GM21423 (cell line): Measurements from ENCODE around the gene ENPP6.
"Not testable (repeated sequence)": the region's sequence is repeated elsewhere in the genome, so short reads cannot be mapped to it uniquely, and the experiment has no call there.

ENCODE experiments used
- ATAC-seq: cut with Tn5 transposase; IDR thresholded peaks from one replicate; pipeline ENCODE4 v1.9.1; 2021; ENCODE audit warnings: mild to moderate bottlenecking, moderate library complexity; ENCODE audit not compliant: unreplicated experiment

Gene ENPP6

DNA sequence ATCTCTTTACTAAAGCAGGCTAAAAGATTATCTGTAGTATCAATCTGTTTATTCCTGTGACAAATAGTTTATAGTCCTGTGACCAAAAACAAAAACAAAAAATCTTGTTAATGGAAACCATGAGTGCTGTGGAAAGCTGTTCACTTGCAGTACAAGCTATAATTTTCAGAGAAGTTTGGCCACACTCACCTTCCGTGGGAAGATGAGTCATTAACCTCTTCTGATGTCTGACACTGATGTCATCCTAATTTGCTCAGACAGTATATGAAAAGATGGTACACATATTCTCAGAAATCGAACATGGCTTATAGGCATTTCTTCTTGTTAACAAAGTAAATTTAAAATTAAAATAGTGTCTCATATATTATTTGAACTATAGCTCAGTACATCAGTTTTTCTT lies 19.9 kb upstream of the ENPP6 start:
- ATAC-seq, result no peak

DNA sequence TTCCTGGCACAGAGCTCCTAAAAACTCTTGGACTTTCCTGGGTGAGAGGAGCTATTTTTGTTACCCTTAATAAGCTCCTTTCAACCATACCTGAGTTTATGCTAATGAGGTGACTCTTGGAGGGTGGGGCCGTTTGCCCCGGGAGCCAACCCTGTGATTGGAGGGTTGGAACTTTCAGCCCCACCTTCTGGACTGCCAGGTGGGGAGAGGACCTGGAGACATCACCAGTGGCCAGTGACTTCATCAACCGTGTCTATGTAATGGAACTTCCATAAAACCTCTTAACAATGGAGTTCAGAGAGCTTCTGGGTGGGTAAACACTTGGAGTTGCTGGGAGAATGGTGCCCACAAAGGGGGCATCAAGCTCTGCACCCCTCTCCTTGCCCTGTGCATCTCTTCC lies 17.9 kb upstream of the ENPP6 start:
- ATAC-seq, result no peak

DNA sequence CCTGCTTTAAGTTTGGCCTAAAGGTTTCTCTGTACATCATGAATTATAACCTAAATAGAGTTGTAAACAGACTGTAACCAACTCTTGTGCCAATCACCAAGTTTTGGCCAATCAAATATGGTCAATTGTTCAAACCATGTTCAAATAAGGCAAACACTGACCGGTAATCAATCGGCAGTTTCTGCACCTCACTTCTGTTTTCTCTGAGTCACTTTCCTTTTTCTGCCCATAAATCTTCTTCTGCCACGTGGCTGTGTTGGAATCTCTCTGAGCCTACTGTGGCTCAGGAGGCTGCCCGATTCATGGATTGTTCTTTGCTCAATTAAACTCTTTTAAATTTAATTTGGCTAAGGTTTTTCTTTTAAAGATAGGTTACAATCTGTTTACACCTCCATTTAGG lies 16.5 kb upstream of the ENPP6 start:
- ATAC-seq, result no peak

DNA sequence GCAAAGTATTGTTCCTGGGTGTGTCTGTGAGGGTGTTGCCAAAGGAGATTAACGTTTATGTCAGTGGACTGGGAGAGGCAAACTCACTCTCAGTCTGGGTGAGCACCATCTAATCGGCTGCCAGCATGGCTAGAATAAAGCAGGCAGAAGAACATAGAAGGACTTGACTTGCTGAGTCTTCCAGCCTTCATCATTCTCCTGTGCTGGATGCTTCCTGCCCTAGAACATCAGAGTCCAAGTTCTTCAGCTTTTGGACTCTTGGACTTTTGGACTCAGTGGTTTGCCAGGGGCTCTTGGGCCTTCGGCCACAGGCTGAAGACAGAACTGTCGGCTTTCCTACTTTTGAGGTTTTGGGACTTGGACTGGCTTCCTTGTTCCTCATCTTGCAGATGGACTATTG lies 15.3 kb upstream of the ENPP6 start:
- ATAC-seq, result no peak

DNA sequence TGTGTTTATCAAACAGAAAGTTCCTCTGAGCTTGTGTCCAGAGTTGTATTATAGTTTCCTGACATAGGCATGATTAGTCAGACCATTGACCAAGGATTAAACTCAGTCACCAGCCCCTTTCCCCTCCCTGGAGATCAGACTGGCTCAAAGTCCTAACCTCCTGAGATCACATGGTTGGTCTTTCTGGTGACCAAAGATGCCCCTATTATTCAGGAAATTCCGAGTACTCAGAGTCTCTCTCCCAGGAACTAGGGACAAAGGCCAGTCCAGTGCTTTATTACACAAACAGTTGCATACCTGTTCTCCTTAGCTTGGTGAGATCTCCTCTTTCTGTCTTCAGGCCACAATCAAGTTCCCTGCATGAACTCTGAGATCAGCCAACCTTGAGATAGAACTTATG lies 14.5 kb upstream of the ENPP6 start:
- no peak for ATAC-seq

DNA sequence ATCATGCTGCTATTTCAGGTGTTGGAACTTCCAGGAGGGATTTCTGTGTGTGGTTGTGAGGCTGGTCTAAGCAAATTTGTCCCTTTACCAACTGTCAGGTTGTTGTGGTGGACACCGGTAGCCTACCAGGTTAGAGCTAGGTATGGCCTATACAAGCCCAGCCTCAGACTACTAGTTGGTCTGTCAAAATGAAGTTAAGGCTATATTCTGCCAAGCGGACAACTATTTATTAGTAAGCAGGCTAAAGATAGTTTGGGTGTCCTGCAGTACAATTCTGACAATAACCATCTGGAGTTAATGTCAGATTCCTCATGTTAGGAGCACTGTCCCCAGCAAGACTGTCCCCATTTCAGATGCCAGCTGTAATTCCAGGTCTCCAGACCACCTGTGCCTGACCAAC lies 13.9 kb upstream of the ENPP6 start:
- ATAC-seq, result no peak

DNA sequence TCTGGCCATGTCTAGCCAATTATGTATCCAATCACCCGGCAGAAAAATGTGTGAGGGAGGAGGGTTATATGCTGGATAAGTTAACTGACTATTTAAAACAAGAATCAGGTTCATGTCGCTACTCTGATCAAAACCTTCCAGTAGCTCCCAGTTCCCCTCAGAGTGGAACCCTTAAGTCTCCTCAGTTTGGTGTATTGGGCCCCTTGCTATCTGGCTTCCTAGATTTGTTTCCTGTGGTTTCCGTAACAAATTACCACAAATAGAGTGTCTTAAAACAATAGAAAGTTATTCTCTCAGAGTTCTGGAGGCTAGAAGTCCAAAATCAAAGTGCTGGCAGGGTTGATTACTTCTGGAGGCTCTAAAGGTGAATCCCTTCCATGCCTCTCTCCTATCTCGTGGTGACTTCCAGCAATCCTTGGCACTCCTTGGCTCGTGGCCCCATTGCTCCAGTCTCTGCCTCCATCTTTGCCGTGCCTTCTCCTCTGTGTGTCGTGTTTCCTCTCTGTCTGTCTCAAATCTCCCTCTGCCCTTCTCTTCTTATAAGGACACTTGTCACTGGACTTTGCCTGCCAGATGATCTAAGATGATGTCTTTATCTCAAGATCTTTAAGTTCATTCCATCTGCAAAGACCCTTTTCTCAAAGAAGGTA lies 10.5 kb upstream of the ENPP6 start:
- ATAC-seq, result no peak

DNA sequence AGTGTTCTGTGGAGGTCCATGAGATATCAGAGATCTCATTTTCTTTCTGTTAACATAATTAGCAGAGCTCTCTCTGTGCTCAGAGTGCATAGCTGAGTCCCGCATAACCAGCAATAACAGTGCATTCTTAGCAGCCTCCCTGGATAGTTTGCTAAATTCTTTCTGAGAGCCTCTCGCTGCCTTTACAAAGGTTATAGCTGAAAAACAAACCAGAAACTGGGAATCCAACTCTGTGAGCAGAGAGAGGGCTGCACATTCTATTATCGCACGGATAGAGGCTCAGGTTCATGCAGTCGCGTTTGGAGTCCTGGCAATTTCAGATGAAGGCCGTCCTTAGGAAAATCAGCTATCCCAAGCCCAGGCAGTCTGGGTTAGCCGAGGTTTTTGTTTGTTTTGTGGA lies 1.2 kb downstream of the ENPP6 start:
- no peak for ATAC-seq

DNA sequence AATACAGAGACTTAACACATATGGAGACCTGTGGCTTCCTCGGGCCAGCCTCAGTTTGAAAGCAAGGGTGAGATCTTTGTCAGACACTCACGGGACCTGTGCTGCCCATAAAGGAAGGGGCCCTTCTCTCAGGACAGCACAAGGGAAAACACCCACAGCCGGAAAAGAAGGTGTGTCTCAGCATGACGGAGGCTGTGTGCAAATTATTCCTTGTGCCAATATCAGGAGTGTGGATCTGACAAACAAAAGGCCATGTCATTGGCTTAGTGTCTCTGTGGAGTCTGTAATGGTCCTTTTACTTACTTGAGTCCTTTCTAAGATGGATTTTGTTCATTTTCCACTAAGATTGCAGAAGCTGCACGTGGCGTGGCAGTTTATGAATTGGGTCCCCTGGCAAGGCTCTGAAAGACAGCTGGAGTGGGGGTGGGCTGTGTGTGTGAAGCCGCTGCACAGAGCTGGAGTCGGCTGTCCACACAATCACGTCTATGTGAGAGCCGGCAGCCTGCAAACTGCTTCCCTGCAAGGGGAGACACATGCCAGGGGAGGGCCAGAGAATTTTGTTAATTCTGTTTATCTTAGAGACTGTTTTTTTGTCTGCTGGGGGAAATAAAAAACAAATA lies 1.9 kb downstream of the ENPP6 start:
- ATAC-seq, result no peak

DNA sequence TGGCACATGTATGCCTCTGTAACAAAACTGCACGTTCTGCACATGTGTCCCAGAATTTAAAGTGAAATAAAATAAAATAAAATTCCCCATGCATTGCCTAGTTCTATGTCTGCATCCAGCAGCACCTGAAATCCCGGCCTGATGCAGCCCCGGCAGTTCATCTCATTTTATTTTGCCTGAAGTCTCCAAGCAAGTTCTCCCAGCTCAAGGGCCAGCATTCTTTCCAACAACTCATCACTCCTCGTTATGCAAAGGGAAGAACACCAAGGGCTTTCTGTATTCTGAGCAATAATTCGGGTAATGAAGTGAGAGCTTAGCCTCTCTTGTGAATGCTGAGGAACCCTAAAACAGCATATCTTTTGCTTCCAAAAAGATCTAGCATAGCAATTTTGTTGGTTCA lies 2.7 kb downstream of the ENPP6 start:
- ATAC-seq, result no peak

DNA sequence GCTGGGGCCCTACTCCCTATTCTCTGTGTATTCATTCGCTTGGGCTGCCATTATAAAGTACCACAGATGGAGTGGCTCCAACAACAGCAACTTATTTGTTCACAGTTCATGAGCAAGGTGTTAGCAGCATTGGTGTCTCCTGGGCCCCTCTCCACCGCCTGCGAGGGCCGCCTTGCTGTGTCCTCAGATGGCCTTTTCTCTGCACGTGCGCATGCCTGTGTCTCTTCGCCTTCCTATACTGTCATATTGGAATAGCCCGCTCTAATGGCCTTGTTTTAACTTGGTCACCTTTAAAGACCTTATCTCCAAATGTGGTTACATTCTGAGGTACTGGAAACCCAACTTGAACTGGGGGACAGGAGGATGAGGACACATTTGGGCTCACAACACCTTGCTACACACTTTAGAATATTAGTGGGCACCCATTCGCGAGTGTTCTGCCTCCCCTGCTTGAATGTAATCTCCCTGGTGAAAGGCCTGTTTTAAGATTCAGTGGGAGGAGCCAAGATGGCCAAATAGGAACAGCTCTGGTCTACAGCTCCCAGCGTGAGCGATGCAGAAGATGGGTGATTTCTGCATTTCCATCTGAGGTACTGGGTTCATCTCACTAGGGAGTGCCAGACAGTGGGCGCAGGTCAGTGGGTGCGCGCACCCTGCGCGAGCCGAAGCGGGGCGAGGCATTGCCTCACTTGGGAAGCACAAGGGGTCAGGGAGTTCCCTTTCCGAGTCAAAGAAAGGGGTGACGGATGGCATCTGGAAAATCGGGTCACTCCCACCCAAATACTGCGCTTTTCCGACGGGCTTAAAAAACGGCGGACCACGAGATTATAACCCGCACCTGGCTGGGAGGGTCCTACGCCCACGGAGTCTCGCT lies 9.7 kb downstream of the ENPP6 start:
- ATAC-seq, result not testable (repeated sequence)

DNA sequence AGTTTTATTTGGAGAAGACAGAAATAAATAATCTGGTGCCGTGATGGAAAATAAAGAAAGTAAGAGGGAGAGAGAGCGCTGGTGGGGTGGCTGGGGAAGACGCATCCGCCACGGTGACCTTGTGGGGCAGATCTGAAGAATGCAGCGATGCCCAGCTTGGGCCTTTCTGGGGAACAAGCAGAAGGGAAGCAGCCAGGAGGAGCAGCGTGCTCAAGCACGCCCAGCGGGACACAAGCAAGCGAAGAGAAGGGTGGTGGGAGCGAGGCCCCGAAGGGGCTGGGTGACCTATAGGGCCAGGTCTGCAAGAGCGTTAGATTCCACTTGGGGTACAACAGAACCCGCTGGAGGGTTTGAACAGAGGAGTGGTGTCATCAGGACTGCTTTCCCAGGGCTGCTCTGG lies 12.4 kb downstream of the ENPP6 start:
- ATAC-seq, result no peak

DNA sequence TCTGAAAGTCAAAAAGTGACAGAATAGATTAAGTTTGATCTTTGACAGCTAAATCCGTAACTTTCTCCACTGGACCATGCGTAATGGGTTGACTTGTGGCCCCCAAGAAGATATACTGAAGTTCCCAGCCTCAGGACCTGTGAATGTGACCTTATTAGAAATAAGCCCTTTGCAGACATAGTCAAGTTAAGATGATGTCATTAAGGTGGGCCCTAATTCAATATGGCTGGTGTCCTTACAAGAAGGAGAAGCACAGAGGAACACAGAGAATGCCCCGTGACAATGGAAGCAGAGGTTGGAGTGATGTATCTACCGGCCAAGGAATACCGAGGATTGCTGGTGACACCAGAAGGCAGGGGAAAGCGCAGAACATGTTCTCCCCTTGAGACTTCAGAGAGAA lies 14.4 kb downstream of the ENPP6 start:
- ATAC-seq, result no peak

DNA sequence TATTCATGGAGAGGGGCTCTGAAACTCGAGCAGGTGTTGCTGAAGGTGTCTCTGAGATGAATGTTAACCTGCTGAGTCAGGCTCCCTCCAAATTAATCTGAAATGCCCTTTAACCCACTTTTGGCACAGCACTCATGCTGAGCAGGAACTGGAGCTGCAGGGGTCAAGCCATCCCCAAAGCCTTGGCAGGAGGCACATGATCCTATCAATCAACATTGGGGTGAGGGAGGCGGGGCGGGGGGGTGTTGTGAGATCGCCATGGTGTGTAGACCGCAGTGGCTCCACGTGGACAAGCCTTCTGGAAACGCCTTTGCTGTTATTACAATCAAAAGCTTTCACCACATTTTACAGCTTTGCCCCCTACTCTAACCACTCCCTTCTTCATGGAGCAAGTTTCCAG lies 16.5 kb downstream of the ENPP6 start:
- no peak for ATAC-seq

DNA sequence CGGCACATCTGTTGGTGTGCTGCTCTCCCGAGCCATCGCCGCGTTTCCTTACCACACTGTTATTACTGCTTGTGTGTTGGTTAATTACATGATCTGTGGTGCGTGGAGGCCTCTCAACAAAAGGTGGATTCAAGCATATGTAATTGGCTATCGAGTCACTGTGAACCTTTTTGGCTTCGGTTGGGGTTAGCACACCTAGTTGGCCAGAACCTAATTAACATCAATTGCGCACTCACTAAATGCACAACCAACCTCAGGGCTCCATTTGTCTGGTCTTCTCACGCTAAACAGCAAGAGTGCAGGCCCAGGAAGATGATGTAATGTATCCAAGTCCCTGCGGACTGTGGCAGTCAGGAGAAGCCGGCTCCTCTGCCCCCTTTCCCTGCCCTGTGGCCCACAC lies 17.4 kb downstream of the ENPP6 start:
- no peak for ATAC-seq

DNA sequence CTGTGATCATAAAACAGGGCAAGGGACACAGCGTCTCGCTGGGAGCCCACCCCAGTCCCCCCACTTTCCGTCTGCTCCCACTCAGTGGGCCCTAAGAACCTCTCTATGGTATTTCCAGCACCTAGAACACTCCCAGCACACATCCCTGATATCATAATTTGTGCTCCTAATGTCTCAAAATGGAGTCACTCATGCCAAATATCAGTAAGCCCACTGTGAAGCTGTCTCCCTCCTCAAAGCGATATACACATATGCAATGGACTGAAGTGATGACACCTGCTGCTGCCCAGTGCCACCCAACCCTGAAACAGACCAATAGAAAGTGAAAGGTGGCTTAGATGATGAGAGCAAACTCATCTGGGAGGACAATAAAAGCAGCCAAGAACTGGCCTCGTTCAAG lies 17.9 kb downstream of the ENPP6 start:
- ATAC-seq, result no peak

DNA sequence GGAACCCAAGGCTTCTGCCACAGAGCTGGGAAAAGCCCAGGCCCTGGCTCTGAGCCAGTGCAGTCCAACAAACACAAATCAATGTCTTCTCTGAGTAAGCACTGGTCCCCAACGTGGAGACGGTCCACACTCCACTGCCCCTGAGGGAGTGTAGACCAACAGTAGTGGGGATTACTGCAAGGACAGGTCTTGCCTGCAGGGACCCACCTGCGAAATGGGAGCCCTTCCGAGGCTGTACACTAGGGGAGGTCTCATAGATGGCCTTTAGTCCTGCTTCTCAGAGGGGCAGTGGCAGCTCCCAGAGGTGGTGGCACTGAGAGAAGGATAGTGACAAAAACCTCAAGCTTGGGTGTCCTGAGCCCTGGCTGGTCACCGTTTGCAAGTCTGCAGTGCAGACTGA lies 19.5 kb downstream of the ENPP6 start:
- no peak for ATAC-seq

DNA sequence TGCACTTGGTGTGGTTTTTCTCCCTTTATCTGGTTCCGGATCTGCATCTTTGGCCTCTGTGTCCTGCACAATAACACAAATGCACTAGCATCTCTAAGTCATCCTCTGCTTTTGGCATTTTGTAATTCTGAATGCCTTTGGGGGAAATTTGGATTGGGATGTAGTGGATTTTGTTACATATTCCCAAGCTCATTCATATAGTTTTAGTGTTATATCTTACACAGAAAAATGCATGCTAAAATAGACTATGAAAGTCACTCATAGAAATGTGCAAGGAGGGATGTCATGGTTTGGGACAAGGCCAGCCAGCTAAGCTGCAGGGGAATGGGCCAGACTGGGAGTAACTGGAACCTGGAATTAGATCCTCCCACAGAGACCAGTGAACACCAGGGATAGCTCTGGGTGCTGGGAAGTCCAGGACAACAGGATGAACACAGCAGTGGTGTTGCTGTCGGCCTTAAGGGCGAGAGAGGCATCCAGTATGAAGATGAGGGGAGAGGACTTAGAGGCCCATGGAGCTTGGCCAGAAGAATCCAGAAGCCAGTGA lies 20.1 kb downstream of the ENPP6 start:
- ATAC-seq, result no peak

DNA sequence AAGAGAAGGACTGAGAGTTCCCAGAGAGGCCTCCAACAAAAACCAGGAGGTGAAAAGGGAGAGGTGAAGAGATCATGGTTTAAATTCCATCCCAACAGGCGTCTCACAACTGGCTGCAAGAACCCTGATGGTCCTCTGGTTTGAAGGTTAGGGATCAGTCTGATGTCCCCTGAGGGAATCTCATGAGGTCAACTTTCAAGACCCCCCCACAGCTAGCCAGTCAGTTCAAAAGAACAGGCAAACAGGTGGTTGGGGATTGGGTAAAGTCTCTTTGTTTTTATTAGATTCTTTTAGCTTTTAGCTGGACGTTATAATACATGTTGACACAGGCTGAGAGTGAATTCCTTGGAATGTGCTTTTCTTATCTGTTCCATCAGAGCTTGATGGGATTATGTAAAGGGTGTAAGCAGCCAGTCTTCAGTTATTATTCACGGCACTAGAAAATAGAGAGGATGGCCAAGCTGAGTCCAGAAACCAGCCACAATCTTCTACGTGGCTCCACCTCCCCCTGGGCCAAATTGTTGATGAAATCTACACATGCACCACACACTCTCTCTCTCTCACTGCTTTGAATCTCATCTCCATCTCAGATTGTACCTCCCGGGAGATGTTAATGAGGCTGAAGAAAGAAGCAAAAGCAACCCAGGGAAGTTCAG lies 20.8 kb downstream of the ENPP6 start:
- ATAC-seq, result no peak

DNA sequence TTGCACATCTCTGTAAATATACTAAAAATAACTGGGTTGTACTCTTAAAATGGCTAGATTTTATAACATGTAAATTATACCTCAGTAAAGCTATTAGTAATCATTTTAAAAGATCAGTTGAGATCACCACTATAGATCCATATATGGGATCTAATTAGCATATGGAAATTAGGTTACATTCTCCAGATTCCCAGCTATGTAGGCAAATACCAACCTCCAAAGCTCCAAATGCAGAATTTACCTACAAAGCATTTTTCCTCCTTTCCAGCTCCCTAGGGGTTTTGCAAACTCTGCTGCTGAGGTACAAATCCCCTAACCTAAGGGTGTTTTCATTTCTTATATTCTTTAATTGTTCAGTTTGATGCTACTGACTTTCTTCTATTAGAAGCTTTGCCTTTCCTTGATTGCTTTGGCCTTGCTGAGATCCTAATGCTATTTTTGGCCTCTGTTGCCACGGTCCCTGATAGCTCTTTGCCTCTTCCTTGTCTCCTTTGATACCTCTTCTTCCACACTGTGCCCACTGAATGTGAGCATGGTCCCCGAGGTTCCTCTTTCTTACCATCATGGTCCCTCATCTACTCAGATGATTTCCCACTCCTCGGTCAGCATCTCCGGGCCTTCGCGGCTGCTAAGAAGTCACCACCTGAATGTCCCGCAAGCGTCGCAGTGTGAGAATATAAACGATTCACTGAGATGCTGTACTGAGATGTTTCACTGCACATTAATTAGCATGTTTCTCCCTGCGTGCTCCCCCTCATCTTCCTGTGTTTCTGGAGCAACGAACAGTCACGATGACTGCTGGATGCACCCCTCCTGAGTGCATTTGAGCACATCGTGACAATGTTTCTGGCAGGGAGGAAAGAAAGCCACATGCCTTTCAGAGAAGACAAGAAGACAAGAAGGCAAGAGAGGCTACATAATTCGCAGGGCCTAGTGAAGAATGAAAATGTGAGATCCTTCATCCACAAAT lies 23.8 kb downstream of the ENPP6 start:
- no peak for ATAC-seq
